ENCODE results near the gene FOXP3.

- TF ChIP-seq POLR2A (IDR thresholded peaks at IDR 0.05; ENCODE audit: low read depth, low read length), result no peak; the same call in 1 of the 2 replicates
- no peak for TF ChIP-seq POLR2AphosphoS5 (IDR thresholded peaks at IDR 0.05; ENCODE audit: low read depth, low read length)
Observed at GRCh38 chrX:49230500-49231232, 33.8 kb downstream of the FOXP3 start.
